ENCODE measurements around the gene TATDN2.

TATDN2 gene

DNA sequence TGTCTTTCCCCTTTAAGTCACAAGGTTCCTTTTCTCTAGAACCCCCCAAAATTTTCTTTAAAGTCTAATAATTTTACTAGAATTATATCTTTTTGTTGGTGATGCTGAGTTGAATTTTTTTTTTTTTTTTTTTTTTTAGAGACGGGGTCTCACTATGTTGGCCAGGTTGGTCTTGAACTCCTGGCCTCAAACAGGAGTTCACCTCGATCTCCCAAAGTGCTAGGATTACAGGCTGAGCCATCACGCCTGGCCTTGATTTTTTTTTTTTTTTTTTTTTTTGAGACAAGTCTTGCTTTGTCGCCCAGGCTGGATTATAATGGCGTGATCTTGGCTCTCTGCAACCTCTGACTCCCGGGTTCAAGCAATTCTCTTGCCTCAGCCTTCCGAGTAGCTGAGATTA lies 60.4 kb downstream of the TATDN2 start:
- no peak for DNase-seq (ENCODE audit: low read depth)
- H3K4me3 ChIP-seq (ENCODE audit: low read depth, low read length), result no peak overlapping the region
- TF ChIP-seq MYC (IDR thresholded peaks at IDR 0.05; ENCODE audit: low read depth, low read length) (no peak), POLR2A (IDR thresholded peaks at IDR 0.05; ENCODE audit: extremely low read depth, insufficient read length) (no peak)
- TF ChIP-seq, protein P1, sequence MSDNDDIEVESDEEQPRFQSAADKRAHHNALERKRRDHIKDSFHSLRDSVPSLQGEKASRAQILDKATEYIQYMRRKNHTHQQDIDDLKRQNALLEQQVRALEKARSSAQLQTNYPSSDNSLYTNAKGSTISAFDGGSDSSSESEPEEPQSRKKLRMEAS (IDR thresholded peaks at IDR 0.05; ENCODE audit: low read depth, low read length), result no peak
- TF ChIP-seq, protein P2, sequence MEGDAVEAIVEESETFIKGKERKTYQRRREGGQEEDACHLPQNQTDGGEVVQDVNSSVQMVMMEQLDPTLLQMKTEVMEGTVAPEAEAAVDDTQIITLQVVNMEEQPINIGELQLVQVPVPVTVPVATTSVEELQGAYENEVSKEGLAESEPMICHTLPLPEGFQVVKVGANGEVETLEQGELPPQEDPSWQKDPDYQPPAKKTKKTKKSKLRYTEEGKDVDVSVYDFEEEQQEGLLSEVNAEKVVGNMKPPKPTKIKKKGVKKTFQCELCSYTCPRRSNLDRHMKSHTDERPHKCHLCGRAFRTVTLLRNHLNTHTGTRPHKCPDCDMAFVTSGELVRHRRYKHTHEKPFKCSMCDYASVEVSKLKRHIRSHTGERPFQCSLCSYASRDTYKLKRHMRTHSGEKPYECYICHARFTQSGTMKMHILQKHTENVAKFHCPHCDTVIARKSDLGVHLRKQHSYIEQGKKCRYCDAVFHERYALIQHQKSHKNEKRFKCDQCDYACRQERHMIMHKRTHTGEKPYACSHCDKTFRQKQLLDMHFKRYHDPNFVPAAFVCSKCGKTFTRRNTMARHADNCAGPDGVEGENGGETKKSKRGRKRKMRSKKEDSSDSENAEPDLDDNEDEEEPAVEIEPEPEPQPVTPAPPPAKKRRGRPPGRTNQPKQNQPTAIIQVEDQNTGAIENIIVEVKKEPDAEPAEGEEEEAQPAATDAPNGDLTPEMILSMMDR (IDR thresholded peaks at IDR 0.05; ENCODE audit: low read depth, low read length), result no peak

DNA sequence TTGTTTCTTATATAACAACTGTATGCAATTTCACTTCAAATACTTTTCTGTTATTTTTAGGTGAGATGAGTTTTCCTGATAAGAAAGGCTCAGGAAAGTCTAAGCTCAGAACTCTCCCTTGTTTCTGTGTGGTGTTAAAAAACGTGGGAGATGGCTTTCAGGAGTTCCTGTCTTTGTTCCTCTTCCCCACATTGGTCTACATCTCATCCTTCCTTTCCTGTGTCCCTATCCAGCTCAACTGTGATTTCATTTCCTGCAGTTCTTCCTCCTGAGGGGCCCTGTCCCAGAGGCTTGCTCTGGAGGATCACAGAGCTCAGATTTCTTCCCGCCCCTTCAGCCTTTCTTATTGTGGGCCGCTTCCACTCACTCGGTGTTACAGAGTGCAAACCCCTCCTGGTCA lies 61.5 kb downstream of the TATDN2 start:
- TF ChIP-seq, protein P2 (IDR thresholded peaks at IDR 0.05; ENCODE audit: low read depth, low read length), result no peak
- TF ChIP-seq POLR2A (IDR thresholded peaks at IDR 0.05; ENCODE audit: extremely low read depth, insufficient read length), result no peak
- TF ChIP-seq, protein P1 (IDR thresholded peaks at IDR 0.05; ENCODE audit: low read depth, low read length), result no peak
- no peak for TF ChIP-seq MYC (IDR thresholded peaks at IDR 0.05; ENCODE audit: low read depth, low read length)
- no peak overlapping the region for H3K4me3 ChIP-seq (ENCODE audit: low read depth, low read length)
- no peak for DNase-seq (ENCODE audit: low read depth)

DNA sequence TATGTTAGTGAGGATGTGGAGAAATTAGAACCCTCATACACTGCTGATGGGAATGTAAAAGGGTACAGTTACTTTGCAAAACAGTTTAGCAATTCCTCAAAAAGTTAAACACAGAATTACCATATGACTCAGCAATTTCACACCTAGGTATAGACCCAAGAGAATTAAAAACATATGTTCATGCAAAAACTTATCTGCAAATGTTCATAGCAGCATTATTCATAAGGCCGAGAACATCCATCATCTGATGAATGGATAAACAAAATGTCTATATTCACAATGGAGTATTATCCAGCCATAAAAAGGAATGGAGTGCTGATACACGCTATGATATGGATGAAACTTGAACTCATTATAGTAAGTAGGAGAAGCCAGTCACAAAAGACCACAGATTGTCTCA lies 62.3 kb downstream of the TATDN2 start:
- DNase-seq (ENCODE audit: low read depth), result no peak
- H3K4me3 ChIP-seq (ENCODE audit: low read depth, low read length), result no peak overlapping the region
- TF ChIP-seq, protein P2 (IDR thresholded peaks at IDR 0.05; ENCODE audit: low read depth, low read length), result no peak
- TF ChIP-seq, protein P1 (IDR thresholded peaks at IDR 0.05; ENCODE audit: low read depth, low read length), result no peak
- TF ChIP-seq POLR2A (IDR thresholded peaks at IDR 0.05; ENCODE audit: extremely low read depth, insufficient read length) (no peak), MYC (IDR thresholded peaks at IDR 0.05; ENCODE audit: low read depth, low read length) (no peak)

DNA sequence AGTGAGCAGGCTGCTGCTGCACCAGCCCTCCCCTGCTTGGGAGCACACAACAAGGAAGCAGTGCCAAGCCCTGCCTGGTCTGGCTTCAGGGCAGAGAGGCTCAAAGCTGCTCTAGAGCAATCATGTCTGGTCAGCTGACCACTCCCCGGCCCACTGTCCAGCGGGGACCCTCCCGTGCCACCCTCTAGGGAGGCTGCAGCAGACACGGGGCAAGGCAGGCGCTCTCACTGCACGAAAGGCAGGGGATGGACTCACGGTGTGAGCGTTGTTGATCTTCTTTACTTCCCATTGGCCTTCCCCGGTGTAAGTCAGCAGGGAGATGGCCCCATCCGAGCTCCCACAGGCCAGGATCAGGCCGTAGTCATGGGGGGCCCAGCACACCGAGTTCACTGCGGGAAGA lies 63.5 kb downstream of the TATDN2 start:
- H3K4me3 ChIP-seq (ENCODE audit: low read depth, low read length), result no peak overlapping the region

DNA sequence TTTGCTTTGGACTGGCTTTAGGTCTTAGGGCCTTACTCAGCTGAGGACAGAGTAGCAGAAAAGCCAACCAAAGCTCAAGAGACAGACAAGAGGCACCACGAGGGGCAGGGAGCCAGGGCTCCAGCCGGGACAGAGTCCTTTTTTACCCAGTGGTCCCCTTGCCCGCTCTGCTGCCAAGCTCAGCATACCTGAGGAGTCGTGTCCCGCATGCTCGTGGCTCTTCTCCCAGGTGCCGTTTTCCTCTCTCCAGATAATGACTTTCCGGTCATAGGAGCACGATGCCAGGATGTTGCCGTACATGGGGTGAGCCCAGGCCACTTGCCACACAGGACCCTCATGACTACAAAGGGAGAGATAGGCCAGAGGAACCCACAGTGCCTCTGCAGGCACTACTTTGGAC lies 64.1 kb downstream of the TATDN2 start:
- no peak for TF ChIP-seq POLR2A (IDR thresholded peaks at IDR 0.05; ENCODE audit: extremely low read depth, insufficient read length)
- no peak for DNase-seq (ENCODE audit: low read depth)
- no peak overlapping the region for H3K4me3 ChIP-seq (ENCODE audit: low read depth, low read length)

More for the DNA sequence above, 63.5 kb downstream of the TATDN2 start:
- no peak for DNase-seq (ENCODE audit: low read depth)
- TF ChIP-seq, protein P2 (IDR thresholded peaks at IDR 0.05; ENCODE audit: low read depth, low read length), result no peak
- TF ChIP-seq POLR2A (IDR thresholded peaks at IDR 0.05; ENCODE audit: extremely low read depth, insufficient read length) (no peak), MYC (IDR thresholded peaks at IDR 0.05; ENCODE audit: low read depth, low read length) (no peak)
- TF ChIP-seq, protein P1 (IDR thresholded peaks at IDR 0.05; ENCODE audit: low read depth, low read length), result no peak

DNA sequence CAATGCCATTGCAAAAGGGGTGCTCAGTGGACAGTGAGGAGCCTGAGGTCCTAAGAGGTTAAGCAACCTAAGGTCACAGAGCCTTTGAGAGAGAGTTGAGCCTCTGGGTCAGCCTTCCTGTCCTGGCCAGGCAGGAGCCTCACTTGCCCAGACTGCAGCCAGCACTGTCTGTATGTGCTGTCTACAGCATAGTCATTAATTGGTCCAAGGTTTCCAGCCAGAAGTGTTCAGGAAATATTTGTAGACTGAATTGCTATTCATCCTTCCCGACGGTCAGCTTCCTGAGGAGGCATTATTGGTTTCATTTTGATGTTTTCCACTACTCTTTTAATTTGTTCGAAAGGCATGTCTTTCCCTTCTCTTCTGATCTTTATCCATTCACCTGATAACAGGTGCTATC lies 64.6 kb downstream of the TATDN2 start:
- DNase-seq (ENCODE audit: low read depth), result no peak
- H3K4me3 ChIP-seq (ENCODE audit: low read depth, low read length), result no peak overlapping the region
- TF ChIP-seq POLR2A (IDR thresholded peaks at IDR 0.05; ENCODE audit: extremely low read depth, insufficient read length) (no peak), MYC (IDR thresholded peaks at IDR 0.05; ENCODE audit: low read depth, low read length) (no peak)
- TF ChIP-seq, protein P1 (IDR thresholded peaks at IDR 0.05; ENCODE audit: low read depth, low read length), result no peak
- TF ChIP-seq, protein P2 (IDR thresholded peaks at IDR 0.05; ENCODE audit: low read depth, low read length), result no peak

All from NB4 (cell line).